Measurements from ENCODE around the gene MARCHF3.
A peak's percentile ranks its signal among the peaks of the same experiment; 100 is the strongest.
"Not testable (repeated sequence)": the region's sequence is repeated elsewhere in the genome, so short reads cannot be mapped to it uniquely, and the experiment has no call there.

The MARCHF3 gene

GRCh38 chr5:126899476-126899875, 130.9 kb downstream of the MARCHF3 start:
- no peak for DNase-seq (ENCODE audit: low read depth)
- H3K4me3 ChIP-seq (ENCODE audit: low read depth, low read length), result no peak overlapping the region

GRCh38 chr5:126897851-126898630, 132.3 kb downstream of the MARCHF3 start:
- no peak overlapping the region for H3K4me3 ChIP-seq (ENCODE audit: low read depth, low read length)
- DNase-seq (ENCODE audit: low read depth), result no peak

- H3K4me3 ChIP-seq (ENCODE audit: low read depth, low read length), result no peak overlapping the region
- DNase-seq (ENCODE audit: low read depth), result no peak
Observed at GRCh38 chr5:126896170-126896702, 134.1 kb downstream of the MARCHF3 start.

GRCh38 chr5:126895712-126896111, 134.6 kb downstream of the MARCHF3 start:
- DNase-seq (ENCODE audit: low read depth); H3K4me3 ChIP-seq (ENCODE audit: low read depth, low read length): not testable (repeated sequence)

- not testable (repeated sequence) for H3K4me3 ChIP-seq (ENCODE audit: low read depth, low read length); DNase-seq (ENCODE audit: low read depth)
Observed at GRCh38 chr5:126890414-126890813, 139.9 kb downstream of the MARCHF3 start.

- no peak overlapping the region for H3K4me3 ChIP-seq (ENCODE audit: low read depth, low read length)
- DNase-seq (ENCODE audit: low read depth), result no peak
Observed at GRCh38 chr5:126888175-126888574, 142.2 kb downstream of the MARCHF3 start.

- peak; percentile 94 for DNase-seq (ENCODE audit: low read depth)
- no peak overlapping the region for H3K4me3 ChIP-seq (ENCODE audit: low read depth, low read length)
Observed at GRCh38 chr5:126884269-126884819, 146.0 kb downstream of the MARCHF3 start.

GRCh38 chr5:126883564-126884245, 146.7 kb downstream of the MARCHF3 start:
- no peak overlapping the region for H3K4me3 ChIP-seq (ENCODE audit: low read depth, low read length)
- no peak for DNase-seq (ENCODE audit: low read depth)

- no peak for DNase-seq (ENCODE audit: low read depth)
- no peak overlapping the region for H3K4me3 ChIP-seq (ENCODE audit: low read depth, low read length)
Observed at GRCh38 chr5:126881821-126882600, 148.3 kb downstream of the MARCHF3 start.

GRCh38 chr5:126878634-126879033, 151.7 kb downstream of the MARCHF3 start:
- no peak for DNase-seq (ENCODE audit: low read depth)

GRCh38 chr5:126878085-126878484, 152.3 kb downstream of the MARCHF3 start:
- no peak overlapping the region for H3K4me3 ChIP-seq (ENCODE audit: low read depth, low read length)
- DNase-seq (ENCODE audit: low read depth), result no peak

More at GRCh38 chr5:126878634-126879033, 151.7 kb downstream of the MARCHF3 start:
- H3K4me3 ChIP-seq (ENCODE audit: low read depth, low read length), result no peak overlapping the region

- no peak for DNase-seq (ENCODE audit: low read depth)
- H3K4me3 ChIP-seq (ENCODE audit: low read depth, low read length), result no peak overlapping the region
Observed at GRCh38 chr5:126877602-126878001, 152.8 kb downstream of the MARCHF3 start.

- no peak for DNase-seq (ENCODE audit: low read depth)
- no peak overlapping the region for H3K4me3 ChIP-seq (ENCODE audit: low read depth, low read length)
Observed at GRCh38 chr5:126875303-126875785, 155.0 kb downstream of the MARCHF3 start.

- DNase-seq (ENCODE audit: low read depth), result no peak
- H3K4me3 ChIP-seq (ENCODE audit: low read depth, low read length), result no peak overlapping the region
Observed at GRCh38 chr5:126872561-126873354, 157.6 kb downstream of the MARCHF3 start.

GRCh38 chr5:126871441-126871840, 158.9 kb downstream of the MARCHF3 start:
- H3K4me3 ChIP-seq (ENCODE audit: low read depth, low read length), result no peak overlapping the region
- no peak for DNase-seq (ENCODE audit: low read depth)

- H3K4me3 ChIP-seq (ENCODE audit: low read depth, low read length), result peak overlapping the region; percentile 26
- no peak for DNase-seq (ENCODE audit: low read depth)
Observed at GRCh38 chr5:126869005-126869451, 161.3 kb downstream of the MARCHF3 start.

GRCh38 chr5:126868338-126869004, 161.9 kb downstream of the MARCHF3 start:
- H3K4me3 ChIP-seq (ENCODE audit: low read depth, low read length), result no peak overlapping the region

More at GRCh38 chr5:126868338-126869004, 161.9 kb downstream of the MARCHF3 start:
- no peak for DNase-seq (ENCODE audit: low read depth)
